HepG2 (cell line): ENCODE measurements around the gene RABEP1. TPM values are rescaled to one million over a fixed set of nuclear protein-coding genes. Genes with fewer than 3 reads are reported as not detected.

Source experiments
- AGO2 ChIP-seq: fragments of 200-400 bp; formaldehyde crosslinking; optimal IDR thresholded peaks from 2 replicates; pipeline ENCODE3; 2017; ENCODE audit warnings: mild to moderate bottlenecking, low read depth, low read length, moderate library complexity
- BCL3 ChIP-seq: sonication (generic); formaldehyde crosslinking; IDR thresholded peaks from 2 replicates; pipeline ENCODE4 v1.5.1; 2020; ENCODE audit warnings: mild to moderate bottlenecking, missing genetic modification reagents, moderate library complexity
- FUBP1 ChIP-seq: sonication (generic); formaldehyde crosslinking; IDR thresholded peaks from 2 replicates; pipeline ENCODE4 v1.5.1; 2020; ENCODE audit warnings: missing genetic modification reagents, mild to moderate bottlenecking, borderline replicate concordance
- GTF2F1 ChIP-seq: fragments of 150-350 bp; IDR thresholded peaks from 2 replicates; pipeline ENCODE4 v1.6.1; 2014; ENCODE audit warnings: low read length
- HBP1 ChIP-seq: IDR thresholded peaks from 2 replicates; pipeline ENCODE4 v1.6.1; 2016; ENCODE audit warnings: low read depth, control low read depth
- KLF16 ChIP-seq, 2 experiments: sonication (generic) in 1 of 2; formaldehyde crosslinking in 1 of 2; IDR thresholded peaks; 2 replicates each; pipeline versions ENCODE4 v1.6.1 to v1.8.0; 2016 to 2023; ENCODE audit warnings: missing genetic modification reagents in 2 of 2, missing compliant biosample characterization in 1 of 2
- LBX2 ChIP-seq: sonication (generic); formaldehyde crosslinking; IDR thresholded peaks from 2 replicates; pipeline ENCODE4 v1.5.0; 2020; ENCODE audit warnings: missing genetic modification reagents, mild to moderate bottlenecking, borderline replicate concordance
- MTF2 ChIP-seq: sonication (generic); formaldehyde crosslinking; IDR thresholded peaks from 2 replicates; pipeline ENCODE4 v1.5.0; 2020; ENCODE audit warnings: missing genetic modification reagents, borderline replicate concordance
- NAIF1 ChIP-seq: sonication (generic); formaldehyde crosslinking; IDR thresholded peaks from 2 replicates; pipeline ENCODE4 v1.5.0; 2020; ENCODE audit warnings: mild to moderate bottlenecking, missing genetic modification reagents, borderline replicate concordance
- NFYB ChIP-seq: sonication (generic); formaldehyde crosslinking; IDR thresholded peaks from 2 replicates; pipeline ENCODE4 v1.4.0; 2020; ENCODE audit warnings: missing genetic modification reagents
- PITX1 ChIP-seq: sonication (generic); formaldehyde crosslinking; IDR thresholded peaks from 2 replicates; pipeline ENCODE4 v1.5.1; 2020; ENCODE audit warnings: mild to moderate bottlenecking, missing genetic modification reagents
- POGK ChIP-seq: sonication (generic); formaldehyde crosslinking; conservative IDR thresholded peaks from 2 replicates; pipeline ENCODE4 v1.8.0; 2022; ENCODE audit warnings: mild to moderate bottlenecking, moderate library complexity, missing genetic modification reagents
- TFAP4 ChIP-seq: sonication (generic); IDR thresholded peaks from 2 replicates; pipeline ENCODE4 v1.6.1; 2016; ENCODE audit warnings: low read depth, borderline replicate concordance
- ZBTB37 ChIP-seq: sonication (generic); formaldehyde crosslinking; IDR thresholded peaks from 2 replicates; pipeline ENCODE4 v1.4.0; 2020; ENCODE audit warnings: mild to moderate bottlenecking, missing genetic modification reagents
- ZFP36L2 ChIP-seq: sonication (generic); formaldehyde crosslinking; IDR thresholded peaks from 2 replicates; pipeline ENCODE4 v1.4.0; 2020; ENCODE audit warnings: missing genetic modification reagents
- ZMYM4 ChIP-seq: sonication (generic); formaldehyde crosslinking; IDR thresholded peaks from 2 replicates; pipeline ENCODE4 v1.8.1; 2023; ENCODE audit warnings: mild to moderate bottlenecking, missing genetic modification reagents
- ZNF12 ChIP-seq: sonication (generic); formaldehyde crosslinking; IDR thresholded peaks from 2 replicates; pipeline ENCODE4 v1.5.0; 2020; ENCODE audit warnings: missing genetic modification reagents
- ZNF317 ChIP-seq: sonication (generic); formaldehyde crosslinking; IDR thresholded peaks from 2 replicates; pipeline ENCODE4 v1.5.0; 2020; ENCODE audit warnings: mild to moderate bottlenecking, missing genetic modification reagents
- ZNF556 ChIP-seq: sonication (generic); formaldehyde crosslinking; IDR thresholded peaks from 2 replicates; pipeline ENCODE4 v1.4.0; 2020; ENCODE audit warnings: mild to moderate bottlenecking, missing genetic modification reagents, borderline replicate concordance
- polyA plus RNA-seq, 8 experiments: library from polyadenylated mRNA; depleted of rRNA in 3 of 8; stranded (reverse) in 7 of 8; unstranded in 1 of 8; fragments of >200 nt; fragmentation: Illumina TruSeq in 4 of 8; extraction: Trizol in 4 of 8; gene quantifications; 2 replicates each; pipeline versions ENCODE4 v1.2.1 to v1.2.3, GENCODE V29; 2011 to 2016; ENCODE audit warnings: low read depth in 4 of 8, missing spikeins in 1 of 8, mixed read lengths in 1 of 8; ENCODE audit not compliant: insufficient read depth in 1 of 8
- total RNA-seq, 5 experiments: library from RNA; depleted of rRNA; stranded (reverse); fragments of >200 nt; fragmentation: Illumina TruSeq; extraction: Trizol; gene quantifications; 2 replicates each; pipeline ENCODE4 v1.2.3, GENCODE V29; 2016; ENCODE audit warnings: low read depth in 1 of 5

Gene RABEP1
- total and polyA plus RNA-seq, 2 of the 13 experiments (the other 11 are each of a cell fraction or from before 2014, with no cell fraction given) = 13.7 to 41.5 TPM

GRCh38 chr17:5281814-5282641 is at the start of gene RABEP1 (continued):
- no peak for TF ChIP-seq ZBTB37 (CRISPR knock-in tag)
- peak; percentile 39 for TF ChIP-seq AGO2
- 0 out of 2 replicates have a peak, but pooled peaks have one; percentile 17 for TF ChIP-seq ZNF12
- TF ChIP-seq ZNF556 (CRISPR knock-in tag) = peak; percentile 60; the same call in 1 of the 2 replicates
- TF ChIP-seq ZFP36L2 (CRISPR knock-in tag) = no peak
- peak in 1 of 2 experiments; percentile 27; a peak in 1 of 4 replicates for TF ChIP-seq KLF16 (CRISPR knock-in tag; IDR thresholded peaks at IDR 0.05)
- no peak for TF ChIP-seq NFYB (CRISPR knock-in tag)
- no peak for TF ChIP-seq BCL3 (CRISPR knock-in tag)
- TF ChIP-seq POGK (CRISPR knock-in tag) = no peak; the same call in 1 of the 2 replicates
- no peak for TF ChIP-seq GTF2F1
- no peak for TF ChIP-seq MTF2 (CRISPR knock-in tag)
- TF ChIP-seq ZNF317 (CRISPR knock-in tag) = no peak
- TF ChIP-seq FUBP1 (CRISPR knock-in tag) = no peak
- peak; percentile 58; the same call in 1 of the 2 replicates for TF ChIP-seq NAIF1
- no peak for TF ChIP-seq TFAP4
- TF ChIP-seq PITX1 (CRISPR knock-in tag) = no peak
- 0 out of 2 replicates have a peak, but pooled peaks have one; percentile 33 for TF ChIP-seq LBX2 (CRISPR knock-in tag)
- peak; percentile 58; the same call in 1 of the 2 replicates for TF ChIP-seq HBP1 (CRISPR knock-in tag)
- TF ChIP-seq ZMYM4 (CRISPR knock-in tag) = no peak
